NB4 (cell line): ENCODE measurements around the gene ANKS1A.

Experiments used
- CTCF ChIP-seq: IDR thresholded peaks from one replicate; pipeline ENCODE4 v1.5.1; 2012; ENCODE audit warnings: low read depth, low read length
- MAX ChIP-seq: IDR thresholded peaks from 2 replicates; pipeline ENCODE4 v1.6.1; 2011; ENCODE audit warnings: low read depth, low read length
- POLR2A ChIP-seq: IDR thresholded peaks from 2 replicates; pipeline ENCODE4 v1.6.1; 2011; ENCODE audit warnings: mild to moderate bottlenecking; ENCODE audit not compliant: insufficient read length; ENCODE audit errors: extremely low read depth

- no peak for TF ChIP-seq CTCF
- no peak for TF ChIP-seq POLR2A
- no peak for TF ChIP-seq MAX
Measured at GRCh38 chr6:34852406-34853085, 36.5 kb upstream of the ANKS1A start.
